H1 (cell line): ENCODE measurements around the gene ARHGAP26. TPM values are rescaled to one million over a fixed set of nuclear protein-coding genes. Genes with fewer than 3 reads are reported as not detected.

Source experiments
- ATF3 ChIP-seq: IDR thresholded peaks from 2 replicates; pipeline ENCODE4 v1.6.1; 2011; ENCODE audit warnings: low read depth, mild to moderate bottlenecking, low read length; ENCODE audit not compliant: insufficient read depth
- MAX ChIP-seq: IDR thresholded peaks from 2 replicates; pipeline ENCODE4 v1.6.1; 2012; ENCODE audit warnings: inconsistent platforms
- polyA plus RNA-seq, 7 experiments: library from polyadenylated mRNA; depleted of rRNA in 3 of 7; stranded (reverse) in 5 of 7; unstranded in 2 of 7; fragments of >200 nt in 5 of 7; fragments of 200-250 nt in 2 of 7; gene quantifications; 1 replicate in 5 of 7; 2 replicates in 1 of 7; 4 replicates in 1 of 7; pipeline versions ENCODE4 v1.2.1 to v1.2.3, GENCODE V29; 2011 to 2013; ENCODE audit warnings: missing spikeins in 2 of 7, mixed read lengths in 2 of 7
- total RNA-seq: library from RNA; stranded (reverse); fragmentation: NEBNext Ultra II Directional; extraction: Animal tissue kit (Norgen Biotek cat#: 25700); gene quantifications from 2 replicates; pipeline ENCODE4 v1.2.1, GENCODE V29; 2021

The ARHGAP26 gene
- total and polyA plus RNA-seq, 2 of the 8 experiments (the other 6 are each of a cell fraction or from before 2014, with no cell fraction given) = 7.1 to 24.8 TPM

GRCh38 chr5:143239882-143240518 lies 469.8 kb downstream of the ARHGAP26 start (continued):
- TF ChIP-seq MAX (no peak), ATF3 (no peak)
